ENCODE measurements around the gene BMS1. TPM values are rescaled to one million over a fixed set of nuclear protein-coding genes. Genes with fewer than 3 reads are reported as not detected.

Gene BMS1
- total and polyA plus RNA-seq, 2 of the 4 experiments (the other 2 are of a cell fraction) = 7.5 to 22.9 TPM

- ATAC-seq (ENCODE audit: low read depth) (no peak), DNase-seq (no peak)
- no CpG with 5 or more reads among the region's 2 CpGs for WGBS, 2 experiments (ENCODE audit: extremely low coverage in 2 of 2, insufficient read length in 1 of 2)
- Histone ChIP-seq H3K4ac (ENCODE audit: low read depth, low read length) (no peak overlapping the region), H3K23ac (ENCODE audit: low read depth, low read length) (no peak overlapping the region), H2BK20ac (ENCODE audit: low read depth, low read length) (no peak overlapping the region), H2AK9ac (replicated peaks; ENCODE audit: low read depth, low read length, poor library complexity) (no peak overlapping the region), H2AFZ (replicated peaks; ENCODE audit: low read length, poor library complexity) (no peak overlapping the region), H4K20me1 (ENCODE audit: insufficient read depth, low read length) (no peaks in the 10 kb centered on the region), H3K27ac (ENCODE audit: insufficient read depth, low read length) (no peak overlapping the region), H3K14ac (replicated peaks; ENCODE audit: low read depth, low read length) (no peak overlapping the region), H3K4me1 (ENCODE audit: control insufficient read depth, insufficient read depth, low read length) (no peaks in the 10 kb centered on the region), H2BK15ac (ENCODE audit: low read depth, low read length) (no peak overlapping the region), H3K9me1 (ENCODE audit: insufficient read depth, low read length) (no peaks in the 10 kb centered on the region), H4K91ac (ENCODE audit: insufficient read depth, low read depth, low read length) (no peak overlapping the region), H3K18ac (ENCODE audit: low read depth, low read length) (no peak overlapping the region), H3K27me3 (ENCODE audit: control insufficient read depth, insufficient read depth, low read length) (no peaks in the 10 kb centered on the region), H4K8ac (ENCODE audit: low read depth in 2 of 2, low read length in 2 of 2) (no peak overlapping the region), H3K4me3 (ENCODE audit: insufficient read depth, low read depth, low read length) (no peak overlapping the region), H3K4me2 (ENCODE audit: low read depth, low read length) (no peak overlapping the region), H3K9ac (ENCODE audit: low read depth, low read length) (no peak overlapping the region), H2BK5ac (ENCODE audit: low read depth, low read length, poor library complexity, severe bottlenecking) (no peak overlapping the region), H3K36me3 (ENCODE audit: control insufficient read depth, insufficient read depth, low read length) (peaks cover 56% of the 10 kb centered on the region), H2BK120ac (ENCODE audit: low read depth, low read length) (no peak overlapping the region), H3K56ac (ENCODE audit: extremely low read depth, insufficient read depth, low read length) (no peak overlapping the region), H2AK5ac (ENCODE audit: low read depth, low read length) (no peak overlapping the region), H4K5ac (ENCODE audit: low read depth, low read length) (no peak overlapping the region), H3K9me3 (ENCODE audit: control insufficient read depth, insufficient read depth, low read length) (no peaks in the 10 kb centered on the region), H3K79me1 (ENCODE audit: low read depth in 1 of 2, low read length in 2 of 2) (peaks cover 4% of the 10 kb centered on the region in 2 experiments; a peak in 1 of 4 replicates)
- ChIA-PET POLR2A (ENCODE audit: unreplicated experiment) (no interaction called here), CTCF (no interaction called here)
- TF ChIP-seq FOS (IDR thresholded peaks at IDR 0.05; ENCODE audit: low read depth, low read length) (no peak), RFX5 (IDR thresholded peaks at IDR 0.05; ENCODE audit: low read depth, low read length) (no peak), MXI1 (IDR thresholded peaks at IDR 0.05; ENCODE audit: borderline replicate concordance, low read depth, low read length) (no peak), RAD21 (IDR thresholded peaks at IDR 0.05; ENCODE audit: low read length) (no peak), POLR2A (IDR thresholded peaks at IDR 0.05; ENCODE audit: low read depth, low read length) (no peak), CTCF (conservative IDR thresholded peaks at IDR 0.05; ENCODE audit: low read depth, low read length) (no peak), SMC3 (IDR thresholded peaks at IDR 0.05; ENCODE audit: low read depth, low read length) (no peak), MAFK (IDR thresholded peaks at IDR 0.05; ENCODE audit: low read depth, low read length) (no peak), RCOR1 (IDR thresholded peaks at IDR 0.05; ENCODE audit: insufficient replicate concordance, low read length) (no peak), CEBPB (IDR thresholded peaks at IDR 0.05; ENCODE audit: low read depth, low read length) (no peak), NFE2L2 (IDR thresholded peaks at IDR 0.05; ENCODE audit: low read depth, low read length) (no peak)
- TF ChIP-seq, protein P1, sequence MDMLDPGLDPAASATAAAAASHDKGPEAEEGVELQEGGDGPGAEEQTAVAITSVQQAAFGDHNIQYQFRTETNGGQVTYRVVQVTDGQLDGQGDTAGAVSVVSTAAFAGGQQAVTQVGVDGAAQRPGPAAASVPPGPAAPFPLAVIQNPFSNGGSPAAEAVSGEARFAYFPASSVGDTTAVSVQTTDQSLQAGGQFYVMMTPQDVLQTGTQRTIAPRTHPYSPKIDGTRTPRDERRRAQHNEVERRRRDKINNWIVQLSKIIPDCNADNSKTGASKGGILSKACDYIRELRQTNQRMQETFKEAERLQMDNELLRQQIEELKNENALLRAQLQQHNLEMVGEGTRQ (IDR thresholded peaks at IDR 0.05; ENCODE audit: low read depth, low read length) = no peak
- TF ChIP-seq, protein P2, sequence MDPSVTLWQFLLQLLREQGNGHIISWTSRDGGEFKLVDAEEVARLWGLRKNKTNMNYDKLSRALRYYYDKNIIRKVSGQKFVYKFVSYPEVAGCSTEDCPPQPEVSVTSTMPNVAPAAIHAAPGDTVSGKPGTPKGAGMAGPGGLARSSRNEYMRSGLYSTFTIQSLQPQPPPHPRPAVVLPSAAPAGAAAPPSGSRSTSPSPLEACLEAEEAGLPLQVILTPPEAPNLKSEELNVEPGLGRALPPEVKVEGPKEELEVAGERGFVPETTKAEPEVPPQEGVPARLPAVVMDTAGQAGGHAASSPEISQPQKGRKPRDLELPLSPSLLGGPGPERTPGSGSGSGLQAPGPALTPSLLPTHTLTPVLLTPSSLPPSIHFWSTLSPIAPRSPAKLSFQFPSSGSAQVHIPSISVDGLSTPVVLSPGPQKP (IDR thresholded peaks at IDR 0.05; ENCODE audit: borderline replicate concordance, low read depth, low read length) = no peak
- dilution Hi-C loops (cut with HindIII; ENCODE audit: low sequenced_read_pairs, unreplicated experiment) (no loop called here), in situ Hi-C loops (cut with MboI; ENCODE audit: low sequenced_read_pairs) (no loop called here), intact Hi-C loops (cut with micrococcal nuclease) (no loop called here)
- BruUV-seq (replicated peaks) = no TSS peak
Measured at GRCh38 chr10:42795701-42796100, 13.1 kb downstream of the BMS1 start.

Measured in IMR-90 (cell line).